IPS-NIHi7 (cell line): ENCODE results near the gene DDRGK1.
"Not testable (repeated sequence)": the region's sequence is repeated elsewhere in the genome, so short reads cannot be mapped to it uniquely, and the experiment has no call there.

ENCODE experiments used
- DNase-seq: peaks from one replicate; pipeline ENCODE4 v3.0.0; 2012; ENCODE audit warnings: mixed read lengths; ENCODE audit errors: extremely low spot score

Gene DDRGK1

DNA sequence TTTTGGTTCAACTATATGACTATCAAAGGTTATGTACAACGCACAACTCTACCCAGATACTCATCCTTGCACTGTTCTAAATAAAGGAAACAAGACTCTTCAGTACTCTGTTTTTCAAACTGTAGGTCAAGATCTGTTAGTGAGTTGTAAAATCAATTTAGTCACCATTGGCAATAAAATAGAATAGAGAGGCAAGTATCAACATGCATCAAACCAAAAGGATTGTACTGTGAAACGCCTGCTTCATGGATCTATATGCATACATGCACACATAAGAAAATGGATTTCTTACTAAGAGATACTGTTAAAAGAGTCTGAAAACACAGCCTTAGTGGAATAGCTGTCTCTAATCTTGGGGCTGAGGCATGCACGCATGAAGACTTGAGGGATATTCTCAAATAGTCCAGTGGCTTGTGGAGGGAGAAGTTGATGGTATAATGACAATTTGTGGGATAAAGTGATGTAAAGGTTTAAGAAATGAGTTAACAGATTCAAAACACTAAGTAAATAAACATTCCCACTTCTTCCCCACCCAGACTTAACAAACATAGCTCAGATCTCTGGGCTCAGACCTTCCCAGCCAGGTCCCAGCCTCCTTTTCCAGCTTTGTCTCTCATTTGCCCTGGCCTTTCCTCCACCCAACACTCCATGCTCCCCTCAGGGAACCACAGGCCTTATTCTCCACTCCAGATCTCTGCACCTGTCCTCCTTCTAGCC lies 20.4 kb downstream of the DDRGK1 start:
- no peak for DNase-seq

- not testable (repeated sequence) for DNase-seq
Measured at GRCh38 chr20:3182429-3182828, 22.1 kb downstream of the DDRGK1 start.

DNA sequence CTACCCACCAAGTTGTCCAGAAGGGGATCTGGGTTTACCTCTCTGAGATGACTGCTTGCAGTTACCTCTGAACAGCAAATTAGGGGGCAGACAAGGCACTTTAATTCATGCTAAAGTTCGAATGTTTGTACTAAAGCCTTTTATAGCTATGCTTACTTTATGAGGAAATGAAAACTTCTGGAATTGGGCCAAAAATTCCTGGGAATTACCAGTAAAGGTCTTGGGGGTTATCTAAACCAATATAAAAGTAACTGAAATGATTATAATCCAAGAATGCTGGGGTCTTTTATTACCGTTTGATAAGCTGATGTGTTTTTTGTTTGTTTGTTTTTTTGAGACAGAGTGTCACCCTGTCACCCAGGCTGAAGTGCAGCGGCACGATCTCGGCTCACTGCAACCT lies 23.2 kb downstream of the DDRGK1 start:
- no peak for DNase-seq

DNA sequence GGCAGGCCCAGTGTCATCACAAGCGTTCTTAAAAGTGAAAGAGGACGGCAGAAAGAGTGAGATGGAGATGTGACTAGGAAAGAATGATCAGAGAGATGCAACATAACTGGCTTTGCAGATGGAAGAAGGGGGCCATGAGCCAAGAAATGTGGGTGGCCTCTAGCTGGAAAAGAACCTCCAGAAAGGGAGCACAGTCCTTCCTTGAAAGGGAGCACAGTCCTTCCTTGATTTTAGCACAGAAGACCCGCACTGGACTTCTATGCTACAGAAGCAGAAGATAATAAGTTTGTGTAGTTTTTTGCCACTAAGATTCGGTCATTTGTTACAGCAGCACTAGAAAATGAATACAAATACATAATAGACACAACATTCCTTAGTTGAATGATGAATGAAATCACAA lies 24.2 kb downstream of the DDRGK1 start:
- no peak for DNase-seq

- DNase-seq, result no peak
Measured at GRCh38 chr20:3177746-3178485, 26.6 kb downstream of the DDRGK1 start.

- no peak for DNase-seq
Measured at GRCh38 chr20:3175270-3175669, 29.2 kb downstream of the DDRGK1 start.

DNA sequence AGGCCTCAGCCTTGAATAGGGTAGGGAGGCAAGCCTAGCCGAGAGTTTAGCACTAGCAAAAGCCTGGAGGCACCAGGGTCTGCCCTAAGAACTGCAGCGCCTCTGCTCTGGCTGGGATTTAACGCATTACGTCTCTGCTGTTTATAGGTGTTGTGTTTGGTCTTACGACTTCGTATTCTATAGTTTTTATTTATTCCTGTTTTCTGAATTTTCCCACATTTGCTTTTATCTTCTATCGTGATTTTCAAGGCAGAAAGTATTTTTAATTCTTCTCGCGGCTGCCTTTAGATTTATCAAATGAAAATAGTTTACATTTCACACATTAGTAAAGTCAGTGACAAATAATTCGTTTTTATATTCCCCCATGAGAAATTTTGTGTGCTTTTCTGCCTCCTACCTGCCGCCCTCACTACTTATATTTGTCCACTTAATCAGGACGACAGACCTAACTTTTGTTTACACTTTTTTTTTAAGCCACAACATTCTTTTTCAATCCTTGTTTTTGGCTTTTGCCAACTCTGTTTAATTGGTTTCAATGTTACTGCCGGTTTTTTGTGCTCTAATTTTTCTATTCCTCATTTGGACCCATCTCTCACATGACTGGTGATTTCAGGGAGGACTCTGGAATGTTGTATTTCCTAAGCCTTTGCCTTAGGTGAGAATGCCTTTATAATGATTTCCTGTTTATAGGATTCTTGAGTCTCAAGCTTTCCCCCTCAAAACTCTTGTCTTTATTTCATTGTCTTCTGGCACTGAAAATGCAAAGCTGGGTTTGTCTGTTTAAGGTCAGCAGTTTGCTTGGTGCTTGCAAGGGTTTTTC lies 29.8 kb downstream of the DDRGK1 start:
- DNase-seq, result peak; percentile 71

- peak; percentile 97 for DNase-seq
Measured at GRCh38 chr20:3173610-3174441, 30.7 kb downstream of the DDRGK1 start.

GRCh38 chr20:3172933-3173609 lies 31.4 kb downstream of the DDRGK1 start, which contains the start of gene LZTS3:
Gene LZTS3, minus strand, starts transcription at chr20:3173549. Its CDS starts 6,386 bp downstream, at chr20:3167163.
- peak; percentile 83 for DNase-seq

DNA sequence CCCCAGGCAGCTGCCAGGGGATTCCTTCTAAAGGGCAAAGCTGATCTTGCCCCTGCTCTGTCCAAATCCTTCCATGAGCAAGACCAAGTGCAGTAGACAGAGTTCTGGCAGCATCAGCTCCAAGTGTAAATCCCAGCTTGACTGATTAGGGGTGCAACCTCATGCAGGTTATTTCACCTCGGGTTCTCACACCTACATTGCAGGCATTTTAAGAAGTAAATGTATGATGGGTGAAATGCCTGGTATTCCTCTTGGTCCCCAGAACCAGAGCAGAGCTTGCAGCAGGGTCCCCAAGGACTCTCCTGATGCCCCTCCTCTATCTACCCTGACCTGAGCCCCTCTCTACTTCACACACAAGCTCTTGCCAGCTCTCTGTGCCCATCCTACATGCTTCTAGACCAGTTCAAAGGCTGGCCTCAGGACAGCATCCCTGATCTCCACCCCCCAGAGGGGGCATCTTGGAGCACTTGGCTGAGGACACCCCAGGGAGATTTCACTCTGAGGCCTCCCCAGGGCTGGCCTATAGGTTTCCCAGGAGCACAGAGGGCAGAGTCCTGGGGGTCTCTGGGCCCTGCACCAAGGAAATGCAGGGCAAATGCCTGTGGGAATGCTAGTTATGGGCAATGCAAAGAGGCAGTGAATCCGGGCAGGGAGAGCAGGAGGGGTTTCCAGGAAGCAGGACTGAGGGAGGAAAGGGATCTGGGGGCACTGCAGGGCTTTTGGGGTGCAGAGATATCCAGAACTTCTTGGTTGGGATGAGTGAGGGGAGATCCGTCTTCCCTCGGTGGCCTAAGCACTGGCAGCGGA lies 32.2 kb downstream of the DDRGK1 start:
- no peak for DNase-seq

DNA sequence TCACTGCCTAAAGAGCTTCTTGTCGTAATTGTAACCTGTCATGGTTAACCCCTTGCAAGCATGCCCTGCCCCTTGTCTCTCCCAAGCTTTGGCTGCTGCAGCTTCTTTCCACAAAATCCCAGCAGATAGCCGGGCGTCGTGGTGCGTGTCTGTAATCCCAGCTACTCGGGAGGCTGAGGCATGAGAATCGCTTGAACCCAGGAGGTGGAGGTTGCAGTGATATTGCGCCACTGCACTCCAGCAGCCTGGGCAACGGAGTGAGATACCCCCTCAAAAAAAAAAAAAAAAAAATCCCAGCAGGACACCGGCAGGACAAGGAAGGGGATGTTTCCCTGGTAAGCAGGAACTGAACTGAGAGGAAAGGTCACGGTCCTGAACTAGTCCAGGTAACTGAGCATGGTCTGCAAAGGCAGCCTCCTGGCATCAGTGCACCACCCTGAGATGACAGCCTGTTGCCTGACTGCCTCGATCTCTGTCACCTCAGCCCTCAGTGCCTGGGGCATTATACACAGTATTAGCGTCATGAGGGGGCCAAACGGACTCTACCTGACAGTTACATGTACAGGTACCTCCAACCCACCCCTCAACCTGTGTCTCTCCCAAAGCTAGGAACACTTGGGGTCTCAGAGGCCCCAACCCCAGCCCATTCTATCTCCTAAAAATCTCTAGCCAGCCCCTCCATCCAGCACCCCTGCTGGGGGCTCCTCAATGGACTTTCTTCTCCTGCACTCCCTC lies 32.9 kb downstream of the DDRGK1 start:
- no peak for DNase-seq

- DNase-seq, result no peak
Measured at GRCh38 chr20:3168829-3169590, 35.5 kb downstream of the DDRGK1 start.

GRCh38 chr20:3168079-3168828 lies 36.2 kb downstream of the DDRGK1 start:
- DNase-seq, result peak; percentile 83

DNA sequence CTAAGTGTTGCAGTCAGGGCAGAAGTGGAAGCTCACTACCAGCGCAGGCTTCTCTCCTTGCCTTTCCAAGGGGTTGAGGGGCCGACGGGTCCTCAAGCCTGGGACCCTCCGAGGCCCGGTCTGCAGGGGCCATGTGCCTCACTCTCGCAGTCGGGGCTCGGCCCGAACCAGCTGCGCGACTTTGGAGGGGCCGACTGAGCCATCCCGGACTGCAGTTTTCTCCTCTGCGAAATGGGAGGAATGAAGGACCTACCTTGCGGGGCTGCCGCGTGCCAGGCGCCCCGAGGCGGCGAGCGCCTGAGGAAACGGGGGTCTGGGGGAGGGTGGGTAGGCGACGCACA lies 36.8 kb downstream of the DDRGK1 start:
- no peak for DNase-seq

DNA sequence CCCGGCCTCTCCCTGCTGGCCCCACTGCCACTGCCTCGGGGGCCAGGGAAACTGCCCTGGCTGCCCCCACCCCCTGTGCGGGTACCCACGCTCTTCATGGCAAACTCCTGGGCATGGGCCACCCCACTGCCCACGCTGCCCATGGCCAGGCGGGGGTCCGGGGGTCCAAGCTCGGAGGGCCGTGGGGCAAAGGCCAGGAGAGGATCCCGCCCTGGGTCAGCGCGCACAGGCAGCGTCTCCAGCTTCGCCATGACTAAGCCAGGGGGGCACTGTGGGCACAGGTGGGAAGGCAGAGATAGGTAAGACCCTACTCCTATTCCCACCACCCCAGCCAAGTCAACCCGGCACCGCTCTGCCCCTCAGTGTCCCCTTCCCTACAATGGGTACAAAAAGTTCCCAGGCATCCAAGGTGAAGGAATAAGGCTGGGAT lies 37.6 kb downstream of the DDRGK1 start:
- no peak for DNase-seq

GRCh38 chr20:3166338-3166912 lies 38.1 kb downstream of the DDRGK1 start:
- DNase-seq, result no peak
